ENCODE data around the gene HMGCL. TPM values are rescaled to one million over a fixed set of nuclear protein-coding genes. Genes with fewer than 3 reads are reported as not detected.

The HMGCL gene
- total and polyA plus RNA-seq, 2 of the 13 experiments (the other 11 are each of a cell fraction or from before 2014, with no cell fraction given) = 21.3 to 41.4 TPM

DNA sequence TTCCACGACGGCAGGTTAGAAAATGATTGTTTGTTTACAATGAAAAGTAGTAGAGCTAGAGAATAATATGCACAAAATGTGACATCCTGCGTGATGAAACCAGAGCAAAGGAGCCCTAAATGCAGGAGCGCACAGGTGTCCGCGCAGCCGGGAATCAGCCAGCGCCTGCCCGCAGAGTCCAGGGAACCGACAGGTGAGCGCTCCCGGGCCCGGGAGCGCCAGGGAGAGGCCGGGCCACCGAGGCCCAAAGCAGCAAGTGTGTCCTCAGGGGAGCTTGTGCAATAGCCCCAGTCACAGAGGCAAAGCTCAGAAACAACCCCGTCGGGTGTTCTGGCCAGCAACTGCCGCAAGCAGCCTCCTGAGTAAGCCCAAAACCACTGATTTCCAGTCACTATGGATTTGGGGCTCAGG is 23.9 kb downstream of the HMGCL start (continued):
- no peak for TF ChIP-seq KAT7 (CRISPR knock-in tag; IDR thresholded peaks at IDR 0.05; ENCODE audit: borderline replicate concordance)
- no peak for TF ChIP-seq NBN (conservative IDR thresholded peaks at IDR 0.05)
- TF ChIP-seq NCOA5 (CRISPR knock-in tag; IDR thresholded peaks at IDR 0.05) = no peak
- TF ChIP-seq, protein P1, sequence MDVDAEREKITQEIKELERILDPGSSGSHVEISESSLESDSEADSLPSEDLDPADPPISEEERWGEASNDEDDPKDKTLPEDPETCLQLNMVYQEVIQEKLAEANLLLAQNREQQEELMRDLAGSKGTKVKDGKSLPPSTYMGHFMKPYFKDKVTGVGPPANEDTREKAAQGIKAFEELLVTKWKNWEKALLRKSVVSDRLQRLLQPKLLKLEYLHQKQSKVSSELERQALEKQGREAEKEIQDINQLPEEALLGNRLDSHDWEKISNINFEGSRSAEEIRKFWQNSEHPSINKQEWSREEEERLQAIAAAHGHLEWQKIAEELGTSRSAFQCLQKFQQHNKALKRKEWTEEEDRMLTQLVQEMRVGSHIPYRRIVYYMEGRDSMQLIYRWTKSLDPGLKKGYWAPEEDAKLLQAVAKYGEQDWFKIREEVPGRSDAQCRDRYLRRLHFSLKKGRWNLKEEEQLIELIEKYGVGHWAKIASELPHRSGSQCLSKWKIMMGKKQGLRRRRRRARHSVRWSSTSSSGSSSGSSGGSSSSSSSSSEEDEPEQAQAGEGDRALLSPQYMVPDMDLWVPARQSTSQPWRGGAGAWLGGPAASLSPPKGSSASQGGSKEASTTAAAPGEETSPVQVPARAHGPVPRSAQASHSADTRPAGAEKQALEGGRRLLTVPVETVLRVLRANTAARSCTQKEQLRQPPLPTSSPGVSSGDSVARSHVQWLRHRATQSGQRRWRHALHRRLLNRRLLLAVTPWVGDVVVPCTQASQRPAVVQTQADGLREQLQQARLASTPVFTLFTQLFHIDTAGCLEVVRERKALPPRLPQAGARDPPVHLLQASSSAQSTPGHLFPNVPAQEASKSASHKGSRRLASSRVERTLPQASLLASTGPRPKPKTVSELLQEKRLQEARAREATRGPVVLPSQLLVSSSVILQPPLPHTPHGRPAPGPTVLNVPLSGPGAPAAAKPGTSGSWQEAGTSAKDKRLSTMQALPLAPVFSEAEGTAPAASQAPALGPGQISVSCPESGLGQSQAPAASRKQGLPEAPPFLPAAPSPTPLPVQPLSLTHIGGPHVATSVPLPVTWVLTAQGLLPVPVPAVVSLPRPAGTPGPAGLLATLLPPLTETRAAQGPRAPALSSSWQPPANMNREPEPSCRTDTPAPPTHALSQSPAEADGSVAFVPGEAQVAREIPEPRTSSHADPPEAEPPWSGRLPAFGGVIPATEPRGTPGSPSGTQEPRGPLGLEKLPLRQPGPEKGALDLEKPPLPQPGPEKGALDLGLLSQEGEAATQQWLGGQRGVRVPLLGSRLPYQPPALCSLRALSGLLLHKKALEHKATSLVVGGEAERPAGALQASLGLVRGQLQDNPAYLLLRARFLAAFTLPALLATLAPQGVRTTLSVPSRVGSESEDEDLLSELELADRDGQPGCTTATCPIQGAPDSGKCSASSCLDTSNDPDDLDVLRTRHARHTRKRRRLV (CRISPR knock-in tag; IDR thresholded peaks at IDR 0.05) = no peak
- TF ChIP-seq KDM5A (IDR thresholded peaks at IDR 0.05; ENCODE audit: borderline replicate concordance, low read length) = 0 out of 2 replicates have a peak, but pooled peaks have one; percentile 2
- TF ChIP-seq CEBPG (CRISPR knock-in tag; IDR thresholded peaks at IDR 0.05) = peak; percentile 78
- TF ChIP-seq YEATS4 (CRISPR knock-in tag; IDR thresholded peaks at IDR 0.05; ENCODE audit: borderline replicate concordance) = no peak
- TF ChIP-seq, protein P2, sequence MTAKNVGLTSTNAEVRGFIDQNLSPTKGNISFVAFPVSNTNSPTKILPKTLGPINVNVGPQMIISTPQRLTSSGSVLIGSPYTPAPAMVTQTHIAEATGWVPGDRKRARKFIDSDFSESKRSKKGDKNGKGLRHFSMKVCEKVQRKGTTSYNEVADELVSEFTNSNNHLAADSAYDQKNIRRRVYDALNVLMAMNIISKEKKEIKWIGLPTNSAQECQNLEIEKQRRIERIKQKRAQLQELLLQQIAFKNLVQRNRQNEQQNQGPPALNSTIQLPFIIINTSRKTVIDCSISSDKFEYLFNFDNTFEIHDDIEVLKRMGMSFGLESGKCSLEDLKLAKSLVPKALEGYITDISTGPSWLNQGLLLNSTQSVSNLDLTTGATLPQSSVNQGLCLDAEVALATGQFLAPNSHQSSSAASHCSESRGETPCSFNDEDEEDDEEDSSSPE (CRISPR knock-in tag; IDR thresholded peaks at IDR 0.05) = no peak
- TF ChIP-seq, protein P3, sequence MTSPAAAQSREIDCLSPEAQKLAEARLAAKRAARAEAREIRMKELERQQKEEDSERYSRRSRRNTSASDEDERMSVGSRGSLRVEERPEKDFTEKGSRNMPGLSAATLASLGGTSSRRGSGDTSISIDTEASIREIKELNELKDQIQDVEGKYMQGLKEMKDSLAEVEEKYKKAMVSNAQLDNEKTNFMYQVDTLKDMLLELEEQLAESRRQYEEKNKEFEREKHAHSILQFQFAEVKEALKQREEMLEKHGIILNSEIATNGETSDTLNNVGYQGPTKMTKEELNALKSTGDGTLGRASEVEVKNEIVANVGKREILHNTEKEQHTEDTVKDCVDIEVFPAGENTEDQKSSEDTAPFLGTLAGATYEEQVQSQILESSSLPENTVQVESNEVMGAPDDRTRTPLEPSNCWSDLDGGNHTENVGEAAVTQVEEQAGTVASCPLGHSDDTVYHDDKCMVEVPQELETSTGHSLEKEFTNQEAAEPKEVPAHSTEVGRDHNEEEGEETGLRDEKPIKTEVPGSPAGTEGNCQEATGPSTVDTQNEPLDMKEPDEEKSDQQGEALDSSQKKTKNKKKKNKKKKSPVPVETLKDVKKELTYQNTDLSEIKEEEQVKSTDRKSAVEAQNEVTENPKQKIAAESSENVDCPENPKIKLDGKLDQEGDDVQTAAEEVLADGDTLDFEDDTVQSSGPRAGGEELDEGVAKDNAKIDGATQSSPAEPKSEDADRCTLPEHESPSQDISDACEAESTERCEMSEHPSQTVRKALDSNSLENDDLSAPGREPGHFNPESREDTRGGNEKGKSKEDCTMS (CRISPR knock-in tag; conservative IDR thresholded peaks at IDR 0.05) = no peak
- TF ChIP-seq ATF7-NPFF (CRISPR knock-in tag; IDR thresholded peaks at IDR 0.05; ENCODE audit: low read depth) = no peak
- TF ChIP-seq XRCC5 (optimal IDR thresholded peaks at IDR 0.05; ENCODE audit: low read length) = no peak
- TF ChIP-seq ZNF383 (CRISPR knock-in tag; IDR thresholded peaks at IDR 0.05; ENCODE audit: borderline replicate concordance) = 0 out of 2 replicates have a peak, but pooled peaks have one; percentile 58
- TF ChIP-seq, protein P4, sequence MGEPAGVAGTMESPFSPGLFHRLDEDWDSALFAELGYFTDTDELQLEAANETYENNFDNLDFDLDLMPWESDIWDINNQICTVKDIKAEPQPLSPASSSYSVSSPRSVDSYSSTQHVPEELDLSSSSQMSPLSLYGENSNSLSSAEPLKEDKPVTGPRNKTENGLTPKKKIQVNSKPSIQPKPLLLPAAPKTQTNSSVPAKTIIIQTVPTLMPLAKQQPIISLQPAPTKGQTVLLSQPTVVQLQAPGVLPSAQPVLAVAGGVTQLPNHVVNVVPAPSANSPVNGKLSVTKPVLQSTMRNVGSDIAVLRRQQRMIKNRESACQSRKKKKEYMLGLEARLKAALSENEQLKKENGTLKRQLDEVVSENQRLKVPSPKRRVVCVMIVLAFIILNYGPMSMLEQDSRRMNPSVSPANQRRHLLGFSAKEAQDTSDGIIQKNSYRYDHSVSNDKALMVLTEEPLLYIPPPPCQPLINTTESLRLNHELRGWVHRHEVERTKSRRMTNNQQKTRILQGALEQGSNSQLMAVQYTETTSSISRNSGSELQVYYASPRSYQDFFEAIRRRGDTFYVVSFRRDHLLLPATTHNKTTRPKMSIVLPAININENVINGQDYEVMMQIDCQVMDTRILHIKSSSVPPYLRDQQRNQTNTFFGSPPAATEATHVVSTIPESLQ (CRISPR knock-in tag; conservative IDR thresholded peaks at IDR 0.05) = no peak
- no peak for TF ChIP-seq KDM4B (CRISPR knock-in tag; IDR thresholded peaks at IDR 0.05)
- TF ChIP-seq ZC3H4 (CRISPR knock-in tag; IDR thresholded peaks at IDR 0.05; ENCODE audit: borderline replicate concordance) = no peak; the same call in 1 of the 2 replicates
